AG10803 (cell line): ENCODE results near the gene PCDHGA9.
A peak's percentile ranks its signal among the peaks of the same experiment; 100 is the strongest.
"Not testable (repeated sequence)": the region's sequence is repeated elsewhere in the genome, so short reads cannot be mapped to it uniquely, and the experiment has no call there.

Experiments
- DNase-seq: peaks from one replicate; pipeline ENCODE4 v3.0.0; 2010; ENCODE audit warnings: low read depth
- H3K4me3 ChIP-seq: 2 replicates; pipeline ENCODE4 v1.5.1; 2011; ENCODE audit warnings: mild to moderate bottlenecking, low read length, control low read depth
- CTCF ChIP-seq: conservative IDR thresholded peaks from 2 replicates; pipeline ENCODE4 v1.5.1; 2011; ENCODE audit warnings: mild to moderate bottlenecking, low read length, control low read depth, inconsistent platforms

Gene PCDHGA9

DNA sequence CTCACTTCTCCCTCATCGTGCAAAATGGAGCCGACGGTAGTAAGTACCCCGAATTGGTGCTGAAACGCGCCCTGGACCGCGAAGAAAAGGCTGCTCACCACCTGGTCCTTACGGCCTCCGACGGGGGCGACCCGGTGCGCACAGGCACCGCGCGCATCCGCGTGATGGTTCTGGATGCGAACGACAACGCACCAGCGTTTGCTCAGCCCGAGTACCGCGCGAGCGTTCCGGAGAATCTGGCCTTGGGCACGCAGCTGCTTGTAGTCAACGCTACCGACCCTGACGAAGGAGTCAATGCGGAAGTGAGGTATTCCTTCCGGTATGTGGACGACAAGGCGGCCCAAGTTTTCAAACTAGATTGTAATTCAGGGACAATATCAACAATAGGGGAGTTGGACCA, 28.7 kb downstream of the PCDHGA9 start:
- peak overlapping the region; percentile 54 for H3K4me3 ChIP-seq
- DNase-seq = peak; percentile 18
- TF ChIP-seq CTCF = no peak

GRCh38 chr5:141432308-141432707, 29.7 kb downstream of the PCDHGA9 start:
- DNase-seq, H3K4me3 ChIP-seq: not testable (repeated sequence)

- H3K4me3 ChIP-seq = not testable (repeated sequence)
Measured at GRCh38 chr5:141432726-141433125, 30.1 kb downstream of the PCDHGA9 start.

GRCh38 chr5:141434006-141434405, 31.4 kb downstream of the PCDHGA9 start:
- TF ChIP-seq CTCF = no peak
- H3K4me3 ChIP-seq = no peak overlapping the region
- DNase-seq = peak; percentile 31

More at GRCh38 chr5:141432726-141433125, 30.1 kb downstream of the PCDHGA9 start:
- not testable (repeated sequence) for DNase-seq

DNA sequence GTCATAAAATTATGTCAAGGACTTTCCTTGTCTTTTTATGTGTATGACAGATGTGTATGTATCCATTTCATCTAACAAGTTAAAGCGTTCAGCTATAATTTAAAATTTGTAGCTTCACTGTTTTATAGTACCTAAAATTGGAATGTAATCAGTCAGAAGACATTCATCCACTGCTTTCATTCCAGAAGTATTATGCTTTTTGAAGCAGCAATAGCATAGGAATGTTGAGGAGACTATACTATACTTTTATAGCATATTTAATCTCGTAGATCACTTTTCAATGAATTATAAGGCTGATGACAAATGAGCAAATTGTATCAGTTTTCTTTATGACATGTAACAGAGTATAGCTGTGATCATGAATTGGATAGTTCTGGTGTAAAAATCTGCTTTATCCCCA, 34.6 kb downstream of the PCDHGA9 start:
- DNase-seq = peak; percentile 14
- no peak for TF ChIP-seq CTCF
- H3K4me3 ChIP-seq = no peak overlapping the region

DNA sequence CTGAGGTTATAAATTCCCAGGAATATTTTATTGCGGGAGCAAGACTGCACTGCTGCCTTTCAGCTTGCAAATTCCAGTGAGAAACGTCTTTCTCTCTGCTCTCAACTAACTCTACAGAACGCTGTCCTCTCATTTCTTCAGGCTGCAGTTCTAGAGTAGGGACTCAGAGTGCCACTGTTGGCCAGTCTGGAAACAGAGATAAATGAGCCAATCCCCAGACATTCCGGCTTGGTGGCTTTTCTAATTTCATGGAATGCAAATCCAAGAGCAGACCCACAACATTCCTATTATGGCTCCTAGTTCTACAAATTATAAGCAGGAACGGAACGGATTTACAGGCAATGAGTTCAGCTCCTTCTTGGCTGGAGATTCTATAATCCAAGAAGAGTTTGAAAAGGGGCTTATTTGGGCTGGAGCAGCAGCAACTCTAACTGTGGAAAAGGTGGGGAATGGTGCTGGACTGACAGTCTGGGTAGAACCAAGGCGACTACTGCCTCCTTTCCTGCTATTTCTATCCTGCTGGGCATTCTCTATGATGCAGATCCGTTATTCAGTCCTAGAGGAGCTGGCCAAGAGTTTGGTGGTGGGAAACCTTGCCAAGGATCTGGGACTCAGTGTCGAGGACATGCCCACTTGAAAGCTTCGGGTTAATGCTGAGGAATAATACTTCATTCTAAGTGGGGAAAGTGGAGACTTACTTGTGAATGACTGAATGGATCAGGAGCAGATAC, 37.0 kb downstream of the PCDHGA9 start:
- DNase-seq = peak; percentile 42
- peak; percentile 23; the same call in 1 of the 2 replicates for TF ChIP-seq CTCF
- H3K4me3 ChIP-seq = no peak overlapping the region

DNA sequence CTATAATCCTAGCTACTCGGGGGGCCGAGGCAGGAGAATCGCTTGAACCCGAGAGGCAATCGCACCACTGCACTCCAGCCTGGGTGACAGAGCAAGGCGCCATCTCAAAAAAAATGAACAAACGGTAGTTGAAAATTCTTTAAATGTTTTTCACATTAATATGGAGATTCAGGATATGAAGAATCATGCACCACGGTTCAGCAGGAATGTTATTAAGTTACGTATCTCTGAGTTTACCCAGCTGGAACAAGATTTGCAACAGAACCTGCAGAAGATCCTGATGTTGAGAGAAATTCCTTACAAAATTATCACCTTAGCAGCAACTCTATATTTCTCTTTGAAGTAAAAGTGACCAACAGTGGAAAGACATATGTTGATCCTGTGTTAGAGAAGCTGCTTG, 37.8 kb downstream of the PCDHGA9 start:
- no peak for DNase-seq
- no peak for TF ChIP-seq CTCF
- no peak overlapping the region for H3K4me3 ChIP-seq

- no peak for DNase-seq
- H3K4me3 ChIP-seq = no peak overlapping the region
- TF ChIP-seq CTCF = no peak
Measured at GRCh38 chr5:141441571-141442170, 39.1 kb downstream of the PCDHGA9 start.
